NCI-H524 treated with DMSO at 0.1 percent for 48 hours (cell line): ENCODE data around the gene CSTF2T.
"Not testable (repeated sequence)": the region's sequence is repeated elsewhere in the genome, so short reads cannot be mapped to it uniquely, and the experiment has no call there.

Experiments
- DNase-seq: peaks from one replicate; lab custom pipeline; 2025; lab: John Stamatoyannopoulos, UW

CSTF2T gene

GRCh38 chr10:51698473-51699063, 827 bp downstream of the CSTF2T start:
- DNase-seq, result no peak

- DNase-seq, result no peak
Observed at GRCh38 chr10:51696251-51696650, 3.1 kb downstream of the CSTF2T start.

- DNase-seq, result no peak
Observed at GRCh38 chr10:51694086-51694768, 5.2 kb downstream of the CSTF2T start.

- no peak for DNase-seq
Observed at GRCh38 chr10:51691135-51691534, 8.3 kb downstream of the CSTF2T start.

GRCh38 chr10:51689536-51689935, 9.9 kb downstream of the CSTF2T start:
- no peak for DNase-seq

GRCh38 chr10:51688826-51689225, 10.6 kb downstream of the CSTF2T start:
- not testable (repeated sequence) for DNase-seq

- DNase-seq, result no peak
Observed at GRCh38 chr10:51687296-51687695, 12.1 kb downstream of the CSTF2T start.

- DNase-seq, result no peak
Observed at GRCh38 chr10:51685768-51686167, 13.6 kb downstream of the CSTF2T start.

- no peak for DNase-seq
Observed at GRCh38 chr10:51683031-51683691, 16.2 kb downstream of the CSTF2T start.

GRCh38 chr10:51679841-51680240, 19.6 kb downstream of the CSTF2T start:
- DNase-seq, result no peak

GRCh38 chr10:51675088-51675487, 24.3 kb downstream of the CSTF2T start:
- DNase-seq, result no peak

- DNase-seq, result no peak
Observed at GRCh38 chr10:51672039-51672535, 27.3 kb downstream of the CSTF2T start.

- no peak for DNase-seq
Observed at GRCh38 chr10:51669041-51669440, 30.4 kb downstream of the CSTF2T start.

- DNase-seq, result no peak
Observed at GRCh38 chr10:51668336-51668689, 31.1 kb downstream of the CSTF2T start.

GRCh38 chr10:51667678-51668335, 31.6 kb downstream of the CSTF2T start:
- no peak for DNase-seq

GRCh38 chr10:51666456-51666855, 32.9 kb downstream of the CSTF2T start:
- no peak for DNase-seq

GRCh38 chr10:51663086-51663485, 36.3 kb downstream of the CSTF2T start:
- no peak for DNase-seq

GRCh38 chr10:51659344-51659743, 40.1 kb downstream of the CSTF2T start:
- DNase-seq, result no peak

GRCh38 chr10:51658000-51658399, 41.4 kb downstream of the CSTF2T start:
- no peak for DNase-seq

- no peak for DNase-seq
Observed at GRCh38 chr10:51656503-51656902, 42.9 kb downstream of the CSTF2T start.

GRCh38 chr10:51654918-51655317, 44.5 kb downstream of the CSTF2T start:
- DNase-seq, result no peak

GRCh38 chr10:51653025-51653424, 46.4 kb downstream of the CSTF2T start:
- DNase-seq, result no peak

GRCh38 chr10:51651063-51651462, 48.3 kb downstream of the CSTF2T start:
- no peak for DNase-seq
